Keratinocyte (primary cell): Measurements from ENCODE around the gene CLNK.

Experiments used
- EZH2 ChIP-seq: IDR thresholded peaks from one replicate; pipeline ENCODE4 v1.6.1; 2012; ENCODE audit warnings: inconsistent platforms, mild to moderate bottlenecking, low read length, moderate library complexity
- TF ChIP-seq, protein P1 (sequence below), 3 experiments: IDR thresholded peaks in 1 of 3; conservative IDR thresholded peaks in 1 of 3; optimal IDR thresholded peaks in 1 of 3; 2 replicates in 2 of 3; 3 replicates in 1 of 3; pipeline versions ENCODE3 to v1.5.1; 2011; ENCODE audit warnings: low read length in 3 of 3, mild to moderate bottlenecking in 3 of 3, moderate library complexity in 2 of 3, control low read depth in 1 of 3, inconsistent platforms in 1 of 3; ENCODE audit not compliant: insufficient read depth in 2 of 3; ENCODE audit errors: extremely low read depth in 1 of 3

GRCh38 chr4:10706236-10706635, 21.7 kb upstream of the CLNK start:
- TF ChIP-seq, protein P1, sequence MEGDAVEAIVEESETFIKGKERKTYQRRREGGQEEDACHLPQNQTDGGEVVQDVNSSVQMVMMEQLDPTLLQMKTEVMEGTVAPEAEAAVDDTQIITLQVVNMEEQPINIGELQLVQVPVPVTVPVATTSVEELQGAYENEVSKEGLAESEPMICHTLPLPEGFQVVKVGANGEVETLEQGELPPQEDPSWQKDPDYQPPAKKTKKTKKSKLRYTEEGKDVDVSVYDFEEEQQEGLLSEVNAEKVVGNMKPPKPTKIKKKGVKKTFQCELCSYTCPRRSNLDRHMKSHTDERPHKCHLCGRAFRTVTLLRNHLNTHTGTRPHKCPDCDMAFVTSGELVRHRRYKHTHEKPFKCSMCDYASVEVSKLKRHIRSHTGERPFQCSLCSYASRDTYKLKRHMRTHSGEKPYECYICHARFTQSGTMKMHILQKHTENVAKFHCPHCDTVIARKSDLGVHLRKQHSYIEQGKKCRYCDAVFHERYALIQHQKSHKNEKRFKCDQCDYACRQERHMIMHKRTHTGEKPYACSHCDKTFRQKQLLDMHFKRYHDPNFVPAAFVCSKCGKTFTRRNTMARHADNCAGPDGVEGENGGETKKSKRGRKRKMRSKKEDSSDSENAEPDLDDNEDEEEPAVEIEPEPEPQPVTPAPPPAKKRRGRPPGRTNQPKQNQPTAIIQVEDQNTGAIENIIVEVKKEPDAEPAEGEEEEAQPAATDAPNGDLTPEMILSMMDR (optimal IDR thresholded peaks at IDR 0.05 in 1 of 3, IDR thresholded peaks at IDR 0.05 in 1 of 3, conservative IDR thresholded peaks at IDR 0.05 in 1 of 3; ENCODE audit: extremely low read depth in 1 of 3, insufficient read depth in 2 of 3, low read length in 3 of 3), result no peak
- no peak for TF ChIP-seq EZH2
